ENCODE data around the gene UPK1A. TPM values are rescaled to one million over a fixed set of nuclear protein-coding genes. Genes with fewer than 3 reads are reported as not detected.
A peak's percentile ranks its signal among the peaks of the same experiment; 100 is the strongest.

Gene UPK1A
- total and polyA plus RNA-seq, 2 donors, result 0.94 TPM; not detected in 1

- no peak overlapping the region for H3K4me3 ChIP-seq (ENCODE audit: low read length in 2 of 2)
- no peaks in the 10 kb centered on the region for H3K36me3 ChIP-seq (ENCODE audit: control insufficient read depth in 2 of 2, insufficient read depth in 2 of 2, low read length in 1 of 2)
- no peak for DNase-seq (ENCODE audit: low read depth in 6 of 9, low spot score in 9 of 9)
- H3K9me3 ChIP-seq (ENCODE audit: control insufficient read depth in 2 of 2, insufficient read depth in 1 of 2, low read length in 1 of 2), result no peaks in the 10 kb centered on the region
- H3K4me1 ChIP-seq (ENCODE audit: control insufficient read depth in 2 of 2, insufficient read depth in 2 of 2, low read length in 2 of 2), result peaks cover 6 to 12% of the 10 kb centered on the region in 2 donors
- no peak overlapping the region for H3K27ac ChIP-seq (ENCODE audit: low read depth in 1 of 2, low read length in 1 of 2)
- H3K27me3 ChIP-seq (ENCODE audit: control insufficient read depth in 2 of 2, insufficient read depth in 1 of 2, low read length in 1 of 2), result peaks cover 5 to 27% of the 10 kb centered on the region in 2 donors
- 88% methylated on average over 13 of the region's 13 CpGs for WGBS
Observed at GRCh38 chr19:35710784-35711723, 44.7 kb downstream of the UPK1A start.

DNA sequence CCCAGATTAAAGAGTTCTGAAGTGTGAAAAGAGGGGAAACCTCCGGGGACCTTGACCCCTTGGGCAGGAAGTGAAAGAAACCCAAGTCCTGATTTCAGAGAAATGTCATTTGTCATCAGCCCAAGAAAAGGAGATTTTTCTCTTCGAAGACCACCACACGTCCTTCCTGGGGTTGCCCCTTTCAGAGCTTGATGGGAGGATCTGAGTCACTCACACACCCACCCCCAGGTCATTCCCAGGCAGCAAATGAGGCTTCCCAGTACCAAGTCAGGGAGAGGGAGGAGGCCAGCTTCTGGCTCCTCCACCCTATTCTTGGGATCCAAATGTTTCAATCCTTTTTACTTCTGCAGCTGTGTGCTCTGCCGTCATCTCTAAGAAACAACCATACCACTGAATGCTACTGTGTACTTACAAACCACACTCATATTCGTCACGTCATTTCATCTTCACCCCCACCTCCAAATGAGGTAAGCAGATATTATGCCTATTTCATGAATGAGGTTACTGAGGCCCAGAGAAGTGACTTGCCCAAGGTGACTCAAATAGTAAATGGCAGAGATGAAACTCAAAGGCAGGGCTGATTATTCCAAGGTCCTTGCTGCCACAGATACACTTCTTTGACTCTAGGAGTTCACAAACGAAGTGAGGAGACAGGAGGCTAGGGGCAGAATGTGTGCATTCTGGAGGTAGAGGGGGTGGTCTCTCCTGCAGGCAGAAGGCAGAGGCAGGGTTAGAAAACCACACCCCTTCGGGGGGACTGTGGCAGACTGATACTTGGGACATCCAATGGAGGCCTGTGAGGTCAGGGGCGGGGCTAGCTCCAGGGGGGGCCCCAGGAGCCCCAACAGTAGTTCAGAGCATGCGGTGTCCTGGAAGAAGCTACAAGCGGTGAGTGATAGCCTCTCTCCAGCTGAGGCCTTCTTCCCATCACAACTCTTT, 46.5 kb downstream of the UPK1A start:
- no peak overlapping the region for H3K27ac ChIP-seq (ENCODE audit: low read depth in 1 of 2, low read length in 1 of 2)
- WGBS, result 87% methylated on average over 11 of the region's 11 CpGs
- no peaks in the 10 kb centered on the region for H3K36me3 ChIP-seq (ENCODE audit: control insufficient read depth in 2 of 2, insufficient read depth in 2 of 2, low read length in 1 of 2)
- H3K9me3 ChIP-seq (ENCODE audit: control insufficient read depth in 2 of 2, insufficient read depth in 1 of 2, low read length in 1 of 2), result no peaks in the 10 kb centered on the region
- H3K4me1 ChIP-seq (ENCODE audit: control insufficient read depth in 2 of 2, insufficient read depth in 2 of 2, low read length in 2 of 2), result peaks cover 12 to 23% of the 10 kb centered on the region in 2 donors
- no peak for DNase-seq (ENCODE audit: low read depth in 6 of 9, low spot score in 9 of 9)
- H3K27me3 ChIP-seq (ENCODE audit: control insufficient read depth in 2 of 2, insufficient read depth in 1 of 2, low read length in 1 of 2), result peaks cover 9 to 39% of the 10 kb centered on the region in 2 donors
- no peak overlapping the region for H3K4me3 ChIP-seq (ENCODE audit: low read length in 2 of 2)

GRCh38 chr19:35713506-35713850, 47.2 kb downstream of the UPK1A start:
- 57% methylated on average over 2 of the region's 2 CpGs for WGBS
- no peak for DNase-seq (ENCODE audit: low read depth in 6 of 9, low spot score in 9 of 9)
- peaks cover 12 to 23% of the 10 kb centered on the region in 2 donors for H3K4me1 ChIP-seq (ENCODE audit: control insufficient read depth in 2 of 2, insufficient read depth in 2 of 2, low read length in 2 of 2)

DNA sequence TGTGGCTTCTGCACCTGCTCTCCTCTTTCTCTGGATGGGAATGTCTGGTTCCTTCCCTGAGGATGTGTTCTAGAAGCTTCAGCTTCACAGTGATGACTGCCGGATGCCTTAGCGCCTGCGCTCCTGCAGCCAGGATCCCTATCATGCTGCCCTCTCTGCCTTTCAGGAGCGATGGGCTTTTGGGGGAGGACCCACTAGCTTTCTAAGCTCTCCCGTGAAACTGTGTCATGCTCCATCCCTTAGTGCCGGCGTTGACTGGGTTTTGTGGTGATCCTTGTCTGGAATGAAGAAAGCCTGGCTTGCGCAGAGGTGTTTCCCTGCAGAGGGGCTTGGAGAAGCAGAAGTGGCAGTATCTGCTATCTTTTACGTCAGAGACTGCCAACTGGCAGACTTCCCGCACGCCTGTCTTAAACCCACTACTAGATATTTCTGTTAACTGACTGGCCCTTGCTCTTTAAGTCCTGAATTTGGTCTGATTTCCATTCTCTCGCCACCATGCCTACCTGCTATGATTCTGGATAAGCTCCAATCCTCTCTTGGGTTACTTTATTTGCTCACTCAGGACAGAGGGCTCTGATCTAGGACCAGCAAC, 47.7 kb downstream of the UPK1A start:
- Histone ChIP-seq H3K27ac (ENCODE audit: low read depth in 1 of 2, low read length in 1 of 2) (no peak overlapping the region), H3K4me3 (ENCODE audit: low read length in 2 of 2) (no peak overlapping the region), H3K27me3 (ENCODE audit: control insufficient read depth in 2 of 2, insufficient read depth in 1 of 2, low read length in 1 of 2) (peaks cover 9 to 39% of the 10 kb centered on the region in 2 donors), H3K9me3 (ENCODE audit: control insufficient read depth in 2 of 2, insufficient read depth in 1 of 2, low read length in 1 of 2) (no peaks in the 10 kb centered on the region), H3K4me1 (ENCODE audit: control insufficient read depth in 2 of 2, insufficient read depth in 2 of 2, low read length in 2 of 2) (peaks cover 15 to 28% of the 10 kb centered on the region in 2 donors), H3K36me3 (ENCODE audit: control insufficient read depth in 2 of 2, insufficient read depth in 2 of 2, low read length in 1 of 2) (no peaks in the 10 kb centered on the region)
- WGBS, result 95% methylated on average over 12 of the region's 12 CpGs
- DNase-seq (ENCODE audit: low read depth in 6 of 9, low spot score in 9 of 9), result no peak

More at GRCh38 chr19:35713506-35713850, 47.2 kb downstream of the UPK1A start:
- H3K4me3 ChIP-seq (ENCODE audit: low read length in 2 of 2), result no peak overlapping the region
- no peak overlapping the region for H3K27ac ChIP-seq (ENCODE audit: low read depth in 1 of 2, low read length in 1 of 2)
- H3K9me3 ChIP-seq (ENCODE audit: control insufficient read depth in 2 of 2, insufficient read depth in 1 of 2, low read length in 1 of 2), result no peaks in the 10 kb centered on the region
- H3K36me3 ChIP-seq (ENCODE audit: control insufficient read depth in 2 of 2, insufficient read depth in 2 of 2, low read length in 1 of 2), result no peaks in the 10 kb centered on the region
- H3K27me3 ChIP-seq (ENCODE audit: control insufficient read depth in 2 of 2, insufficient read depth in 1 of 2, low read length in 1 of 2), result peaks cover 9 to 39% of the 10 kb centered on the region in 2 donors

- Histone ChIP-seq H3K36me3 (ENCODE audit: control insufficient read depth in 2 of 2, insufficient read depth in 2 of 2, low read length in 1 of 2) (peaks cover 2 to 5% of the 10 kb centered on the region in 2 donors), H3K27me3 (ENCODE audit: control insufficient read depth in 2 of 2, insufficient read depth in 1 of 2, low read length in 1 of 2) (peaks cover 9 to 39% of the 10 kb centered on the region in 2 donors), H3K4me1 (ENCODE audit: control insufficient read depth in 2 of 2, insufficient read depth in 2 of 2, low read length in 2 of 2) (peaks cover 21 to 35% of the 10 kb centered on the region in 2 donors), H3K27ac (ENCODE audit: low read depth in 1 of 2, low read length in 1 of 2) (peak overlapping the region in 1 of 2 donors; percentile 15), H3K4me3 (ENCODE audit: low read length in 2 of 2) (no peak overlapping the region), H3K9me3 (ENCODE audit: control insufficient read depth in 2 of 2, insufficient read depth in 1 of 2, low read length in 1 of 2) (no peaks in the 10 kb centered on the region)
- WGBS, result 92% methylated on average over 14 of the region's 14 CpGs
- DNase-seq (ENCODE audit: low read depth in 6 of 9, low spot score in 9 of 9), result no peak
Observed at GRCh38 chr19:35714601-35715354, 48.5 kb downstream of the UPK1A start.

GRCh38 chr19:35715355-35715809, 49.1 kb downstream of the UPK1A start:
- no peaks in the 10 kb centered on the region for H3K9me3 ChIP-seq (ENCODE audit: control insufficient read depth in 2 of 2, insufficient read depth in 1 of 2, low read length in 1 of 2)
- no peak overlapping the region for H3K27ac ChIP-seq (ENCODE audit: low read depth in 1 of 2, low read length in 1 of 2)
- 96% methylated on average over 7 of the region's 7 CpGs for WGBS
- peaks cover 7 to 11% of the 10 kb centered on the region in 2 donors for H3K36me3 ChIP-seq (ENCODE audit: control insufficient read depth in 2 of 2, insufficient read depth in 2 of 2, low read length in 1 of 2)
- no peak overlapping the region for H3K4me3 ChIP-seq (ENCODE audit: low read length in 2 of 2)
- peaks cover 9 to 39% of the 10 kb centered on the region in 2 donors for H3K27me3 ChIP-seq (ENCODE audit: control insufficient read depth in 2 of 2, insufficient read depth in 1 of 2, low read length in 1 of 2)
- no peak for DNase-seq (ENCODE audit: low read depth in 6 of 9, low spot score in 9 of 9)
- H3K4me1 ChIP-seq (ENCODE audit: control insufficient read depth in 2 of 2, insufficient read depth in 2 of 2, low read length in 2 of 2), result peaks cover 21 to 35% of the 10 kb centered on the region in 2 donors

GRCh38 chr19:35715981-35716800, 49.9 kb downstream of the UPK1A start:
- Histone ChIP-seq H3K4me1 (ENCODE audit: control insufficient read depth in 2 of 2, insufficient read depth in 2 of 2, low read length in 2 of 2) (peaks cover 21 to 35% of the 10 kb centered on the region in 2 donors), H3K9me3 (ENCODE audit: control insufficient read depth in 2 of 2, insufficient read depth in 1 of 2, low read length in 1 of 2) (peaks cover 0 to 1% of the 10 kb centered on the region in 2 donors), H3K4me3 (ENCODE audit: low read length in 2 of 2) (peak overlapping the region; percentile 65 to 77), H3K27me3 (ENCODE audit: control insufficient read depth in 2 of 2, insufficient read depth in 1 of 2, low read length in 1 of 2) (peaks cover 9 to 39% of the 10 kb centered on the region in 2 donors), H3K36me3 (ENCODE audit: control insufficient read depth in 2 of 2, insufficient read depth in 2 of 2, low read length in 1 of 2) (peaks cover 10 to 19% of the 10 kb centered on the region in 2 donors), H3K27ac (ENCODE audit: low read depth in 1 of 2, low read length in 1 of 2) (peak overlapping the region in 1 of 2 donors; percentile 19)
- DNase-seq (ENCODE audit: low read depth in 6 of 9, low spot score in 9 of 9), result no peak
- 3% methylated on average over 52 of the region's 52 CpGs for WGBS
